GM19463 (cell line): ENCODE data around the gene NDFIP2.
A peak's percentile ranks its signal among the peaks of the same experiment; 100 is the strongest.

Source experiments
- ATAC-seq: cut with Tn5 transposase; IDR thresholded peaks from one replicate; pipeline ENCODE4 v1.9.1; 2021; ENCODE audit warnings: mild to moderate bottlenecking, moderate library complexity; ENCODE audit not compliant: unreplicated experiment

NDFIP2 gene

GRCh38 chr13:79458436-79458835, 22.5 kb upstream of the NDFIP2 start:
- no peak for ATAC-seq

GRCh38 chr13:79459906-79460305, 21.0 kb upstream of the NDFIP2 start:
- no peak for ATAC-seq

GRCh38 chr13:79462895-79463294, 18.1 kb upstream of the NDFIP2 start:
- no peak for ATAC-seq

- no peak for ATAC-seq
Observed at GRCh38 chr13:79463604-79464003, 17.4 kb upstream of the NDFIP2 start.

- ATAC-seq, result no peak
Observed at GRCh38 chr13:79466872-79467271, 14.1 kb upstream of the NDFIP2 start.

- no peak for ATAC-seq
Observed at GRCh38 chr13:79468402-79468801, 12.6 kb upstream of the NDFIP2 start.

GRCh38 chr13:79468819-79469218, 12.1 kb upstream of the NDFIP2 start:
- ATAC-seq, result peak; percentile 69

GRCh38 chr13:79469608-79470007, 11.3 kb upstream of the NDFIP2 start:
- no peak for ATAC-seq

- no peak for ATAC-seq
Observed at GRCh38 chr13:79470666-79471065, 10.3 kb upstream of the NDFIP2 start.

GRCh38 chr13:79475569-79475968, 5.4 kb upstream of the NDFIP2 start:
- ATAC-seq, result no peak

GRCh38 chr13:79477968-79478367, 3.0 kb upstream of the NDFIP2 start:
- no peak for ATAC-seq

GRCh38 chr13:79479882-79480281, 1.1 kb upstream of the NDFIP2 start:
- no peak for ATAC-seq

- peak; percentile 19 for ATAC-seq
Observed at GRCh38 chr13:79481685-79482052, 714 bp downstream of the NDFIP2 start.

GRCh38 chr13:79482281-79482970, 1.5 kb downstream of the NDFIP2 start:
- ATAC-seq, result no peak

GRCh38 chr13:79483086-79483706, 2.2 kb downstream of the NDFIP2 start:
- no peak for ATAC-seq

- ATAC-seq, result no peak
Observed at GRCh38 chr13:79485014-79485811, 4.3 kb downstream of the NDFIP2 start.

GRCh38 chr13:79486433-79487188, 5.7 kb downstream of the NDFIP2 start:
- no peak for ATAC-seq

- ATAC-seq, result no peak
Observed at GRCh38 chr13:79490326-79490725, 9.4 kb downstream of the NDFIP2 start.

GRCh38 chr13:79490824-79491223, 9.9 kb downstream of the NDFIP2 start:
- no peak for ATAC-seq

- no peak for ATAC-seq
Observed at GRCh38 chr13:79491715-79492114, 10.8 kb downstream of the NDFIP2 start.

GRCh38 chr13:79492313-79492798, 11.4 kb downstream of the NDFIP2 start:
- ATAC-seq, result no peak
